ENCODE data around the gene PRTG.
A peak's percentile ranks its signal among the peaks of the same experiment; 100 is the strongest.
"Not testable (repeated sequence)": the region's sequence is repeated elsewhere in the genome, so short reads cannot be mapped to it uniquely, and the experiment has no call there.

Gene PRTG

GRCh38 chr15:55742927-55743728 is at the start of gene PRTG:
Gene PRTG (minus strand): TSS chr15:55743152. CDS start chr15:55742931, 221 bp downstream.
- no peak for DNase-seq (ENCODE audit: low spot score)

DNA sequence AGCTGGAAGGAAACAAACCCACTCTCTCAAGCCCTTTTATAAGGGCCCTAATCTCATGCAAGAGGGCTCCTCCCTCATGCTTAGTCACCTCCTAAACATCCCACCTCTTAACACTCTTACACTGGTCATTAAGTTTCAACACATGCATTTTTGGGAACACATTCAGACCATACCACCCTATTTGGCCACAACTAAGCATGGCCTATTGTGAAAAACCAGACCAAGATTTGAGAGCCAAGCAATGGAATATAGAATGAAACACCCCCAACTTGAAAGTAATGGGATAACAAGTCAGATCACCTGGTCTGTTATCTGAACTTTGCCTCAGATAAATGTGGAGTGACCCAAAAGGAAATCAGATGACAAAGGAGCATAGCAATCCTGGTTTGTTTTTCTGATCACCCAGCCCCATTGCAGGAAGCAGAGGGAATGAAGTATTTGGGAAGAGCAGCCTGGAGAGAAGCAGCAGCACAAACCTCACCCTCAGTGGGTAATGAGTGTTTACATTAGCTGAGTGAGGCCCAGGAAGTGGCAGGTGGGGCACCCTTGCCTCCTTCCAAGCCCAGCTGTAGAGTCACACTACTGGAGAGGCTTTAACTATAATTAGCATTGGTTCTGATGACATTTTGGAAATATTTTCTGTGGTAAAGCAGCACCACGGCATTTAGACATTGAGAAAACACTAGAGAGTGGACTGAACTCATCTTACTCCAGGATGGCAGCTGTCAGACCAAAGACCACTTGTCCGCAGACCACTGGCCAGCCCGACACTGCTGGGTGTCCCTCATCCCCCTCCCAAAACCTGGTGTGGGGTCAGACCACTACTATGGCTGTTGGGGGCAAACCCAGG is 48.8 kb upstream of the PRTG start:
- DNase-seq (ENCODE audit: low spot score) = peak; percentile 25

GRCh38 chr15:55789066-55789660 is 46.2 kb upstream of the PRTG start:
- DNase-seq (ENCODE audit: low spot score) = no peak

- DNase-seq (ENCODE audit: low spot score) = no peak
These were observed 43.4 kb upstream of the PRTG start for GRCh38 chr15:55786341-55786740.

DNA sequence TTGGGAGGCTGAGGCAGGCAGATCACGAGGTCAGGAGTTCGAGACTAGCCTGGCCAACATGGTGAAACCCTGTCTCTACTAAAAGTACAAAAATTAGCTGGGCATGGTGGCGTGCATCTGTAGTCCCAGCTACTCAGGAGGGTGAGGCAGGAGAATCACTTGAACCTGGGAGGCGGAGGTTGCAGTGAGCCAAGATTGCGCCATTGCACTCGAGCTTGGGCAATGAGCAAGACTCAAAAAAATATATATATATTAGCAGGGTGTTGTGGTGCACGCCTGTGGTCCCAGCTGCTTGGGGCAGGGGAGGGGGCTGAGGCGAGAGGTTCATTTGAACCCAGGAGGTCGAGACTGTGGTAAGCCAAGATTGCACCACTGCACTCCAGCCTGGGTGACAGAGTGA is 42.6 kb upstream of the PRTG start:
- not testable (repeated sequence) for DNase-seq (ENCODE audit: low spot score)

GRCh38 chr15:55784286-55784685 is 41.3 kb upstream of the PRTG start:
- DNase-seq (ENCODE audit: low spot score) = no peak

- no peak for DNase-seq (ENCODE audit: low spot score)
These were observed 39.9 kb upstream of the PRTG start for GRCh38 chr15:55782901-55783300.

DNA sequence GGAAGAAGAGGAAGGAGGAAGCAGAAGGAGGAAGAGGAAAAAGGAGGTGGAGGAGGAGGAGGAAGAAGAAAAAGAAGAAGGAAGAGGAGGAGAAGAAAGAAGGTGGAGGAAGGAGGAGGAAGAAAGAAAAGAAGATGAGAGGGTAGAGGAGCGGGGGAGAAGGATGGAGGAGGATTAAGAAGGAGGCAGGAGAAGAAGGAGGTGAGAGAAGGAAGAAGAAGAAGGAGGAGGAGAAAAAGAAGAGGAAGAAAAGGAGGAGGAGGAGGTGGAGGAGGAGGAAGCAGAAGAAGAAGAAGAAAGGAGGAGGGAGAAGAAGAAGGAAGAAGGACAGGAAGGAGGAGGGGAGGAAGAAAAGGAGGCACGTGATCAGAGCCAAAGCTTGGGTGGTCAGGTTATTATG is 37.3 kb upstream of the PRTG start:
- DNase-seq (ENCODE audit: low spot score) = no peak

DNA sequence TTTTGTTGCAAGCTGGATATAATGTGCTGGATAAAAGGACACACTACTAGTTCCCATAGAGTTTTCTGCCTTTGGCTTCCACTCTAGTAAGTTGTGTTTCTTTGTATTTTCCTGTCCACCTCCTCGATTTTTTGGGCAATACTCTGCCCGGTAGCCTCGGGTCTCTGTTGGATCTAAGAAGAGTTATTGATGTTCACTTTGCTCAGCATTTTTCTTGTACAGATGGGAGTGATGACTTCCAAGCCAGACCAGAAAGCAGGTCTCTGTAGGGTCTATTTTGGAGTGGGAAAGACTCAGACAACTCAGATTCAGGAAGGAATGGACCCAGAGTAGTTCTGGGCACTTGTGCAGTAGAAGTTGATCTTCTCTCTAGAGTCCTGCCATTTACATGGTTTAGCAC is 36.0 kb upstream of the PRTG start:
- no peak for DNase-seq (ENCODE audit: low spot score)

DNA sequence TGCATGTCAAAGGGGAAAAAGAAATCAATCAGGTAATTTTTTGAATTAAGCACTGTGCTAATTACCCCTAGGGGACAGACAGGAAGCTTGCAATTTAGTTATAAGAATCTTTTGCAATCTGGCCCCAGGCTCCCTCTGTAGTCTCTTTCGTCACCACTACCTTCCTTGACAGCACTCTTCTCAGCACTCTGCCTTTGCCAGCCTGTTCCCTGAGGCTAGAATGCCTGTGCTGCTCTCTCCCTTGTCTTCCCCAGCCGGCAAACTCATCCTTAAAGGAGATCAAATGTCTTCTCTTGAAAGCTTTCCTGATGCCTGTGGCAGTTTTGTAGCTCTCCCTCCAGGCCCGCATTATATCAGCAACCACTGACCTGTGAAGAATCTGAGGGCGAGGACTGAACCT is 32.4 kb upstream of the PRTG start:
- no peak for DNase-seq (ENCODE audit: low spot score)

GRCh38 chr15:55774113-55774970 is 31.4 kb upstream of the PRTG start:
- peak; percentile 42 for DNase-seq (ENCODE audit: low spot score)

- no peak for DNase-seq (ENCODE audit: low spot score)
These were observed 27.9 kb upstream of the PRTG start for GRCh38 chr15:55770806-55771205.

- no peak for DNase-seq (ENCODE audit: low spot score)
These were observed 27.3 kb upstream of the PRTG start for GRCh38 chr15:55770261-55770660.

GRCh38 chr15:55768670-55769185 is 25.8 kb upstream of the PRTG start:
- DNase-seq (ENCODE audit: low spot score) = no peak

DNA sequence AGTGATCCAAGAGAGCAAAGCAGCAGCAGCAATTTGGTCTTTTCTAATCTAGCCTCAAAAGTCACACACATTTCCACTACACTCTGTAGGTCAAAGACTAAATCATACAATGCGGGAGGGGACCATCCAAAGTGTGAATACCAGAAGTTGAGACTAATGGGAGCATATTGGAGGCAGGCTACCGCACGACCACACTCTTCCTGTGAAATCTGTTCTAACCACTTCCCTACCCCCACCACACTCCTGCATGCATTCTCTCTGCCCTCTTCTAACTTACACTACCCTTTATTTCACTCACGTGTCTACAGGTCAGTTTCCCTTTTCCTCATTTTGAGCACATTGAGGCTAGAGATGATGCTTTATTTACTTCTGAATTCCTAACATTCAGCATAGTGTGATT is 23.7 kb upstream of the PRTG start:
- DNase-seq (ENCODE audit: low spot score) = no peak

- DNase-seq (ENCODE audit: low spot score) = peak; percentile 6
These were observed 21.4 kb upstream of the PRTG start for GRCh38 chr15:55764398-55764797.

DNA sequence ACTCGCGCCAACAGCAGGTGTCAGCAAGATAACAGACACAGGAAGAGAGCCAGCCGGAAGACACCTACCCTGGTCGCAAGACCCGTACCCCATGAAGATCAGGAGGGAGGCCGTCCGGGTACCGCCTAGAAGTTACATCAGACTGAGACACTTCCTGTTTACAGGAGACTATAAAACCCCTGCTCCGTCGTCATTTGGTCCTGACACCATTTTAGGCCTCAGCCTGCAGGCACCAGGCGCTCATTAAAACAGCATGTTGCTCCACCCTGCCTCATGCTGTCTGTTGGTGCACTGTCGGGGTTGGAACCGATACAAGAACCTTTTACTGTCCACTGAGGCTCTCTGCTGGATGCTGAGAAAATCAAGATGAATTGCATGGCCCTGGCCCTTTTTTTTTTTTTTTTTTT is 15.6 kb upstream of the PRTG start:
- no peak for DNase-seq (ENCODE audit: low spot score)

DNA sequence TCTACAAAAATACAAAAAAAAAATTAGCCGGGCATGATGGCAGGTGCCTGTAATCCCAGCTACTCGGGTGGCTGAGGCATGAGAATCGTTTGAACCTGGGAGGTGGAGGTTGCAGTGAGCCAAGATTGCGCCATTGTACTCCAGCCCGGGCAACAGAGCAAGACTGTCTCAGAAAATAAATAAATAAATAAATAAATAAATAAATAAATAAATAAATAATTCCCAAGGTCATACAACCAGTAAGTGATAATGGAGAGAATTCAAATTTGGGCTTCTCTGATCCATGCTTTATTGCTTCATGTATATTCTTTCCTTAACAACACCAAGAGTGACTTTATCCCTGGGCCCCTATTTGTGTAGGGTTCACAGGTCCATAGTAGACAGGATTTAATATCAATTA is 10.5 kb upstream of the PRTG start:
- DNase-seq (ENCODE audit: low spot score) = not testable (repeated sequence)

DNA sequence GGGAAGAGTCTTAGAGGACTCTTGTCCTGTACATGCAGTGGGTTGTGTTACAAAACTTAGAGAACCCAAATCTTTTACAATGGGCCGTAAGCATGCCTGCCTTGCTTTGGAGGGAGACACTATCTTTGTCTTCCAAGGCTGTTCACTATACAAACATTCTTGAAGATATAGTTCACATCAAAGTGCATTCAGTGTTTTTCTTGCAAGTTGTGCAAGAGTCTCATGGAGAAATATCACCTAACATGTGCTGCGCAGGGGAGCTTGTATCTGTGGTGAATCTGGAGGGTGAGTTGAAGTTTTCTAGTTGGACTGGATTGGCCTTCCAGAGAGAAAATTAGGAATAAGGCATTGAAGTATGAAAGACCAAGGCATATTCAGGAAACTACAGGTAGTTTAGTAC is 7.8 kb upstream of the PRTG start:
- no peak for DNase-seq (ENCODE audit: low spot score)

DNA sequence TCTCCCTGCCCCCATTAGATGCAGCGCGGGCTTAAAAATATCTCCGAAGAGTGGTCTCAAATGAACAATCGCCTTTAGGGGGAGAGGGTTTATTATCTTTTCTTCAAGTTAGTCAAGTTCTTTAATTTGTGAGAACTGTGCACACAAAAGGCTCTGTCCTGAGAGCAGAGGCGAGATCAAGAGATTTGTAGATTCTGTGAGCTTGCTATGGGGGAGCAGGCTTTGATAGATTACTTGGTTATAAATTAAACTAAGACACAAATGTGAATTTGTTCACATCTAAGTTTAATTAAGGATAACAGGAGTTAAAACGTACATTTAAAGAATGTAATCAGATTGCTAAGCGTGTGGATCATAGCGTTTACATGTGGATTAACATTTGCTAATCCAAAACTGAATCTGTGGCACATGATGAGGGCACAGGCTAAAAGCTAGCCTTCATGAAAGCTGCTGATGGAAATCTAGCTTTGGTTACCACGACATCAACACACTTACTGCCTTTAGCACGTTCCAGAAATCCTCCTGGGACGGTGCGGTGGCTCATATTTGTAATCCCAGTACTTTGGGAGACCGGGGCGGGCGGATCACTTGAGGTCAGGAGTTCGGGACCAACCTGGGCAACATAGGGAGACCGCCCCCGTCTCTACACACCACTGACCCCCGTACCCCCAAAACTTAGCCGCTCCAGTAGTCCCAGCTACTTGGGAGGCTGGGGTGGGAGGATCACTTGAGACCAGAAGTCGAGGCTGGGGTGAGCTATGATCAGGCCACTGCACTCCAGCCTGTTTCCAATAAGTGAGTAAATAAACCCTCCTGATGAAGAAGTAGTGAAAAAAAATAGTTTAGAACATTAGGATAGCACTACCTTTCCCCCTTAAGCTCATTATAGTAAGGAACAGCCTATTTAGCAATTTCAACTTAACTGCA is 1.0 kb upstream of the PRTG start:
- DNase-seq (ENCODE audit: low spot score) = no peak

DNA sequence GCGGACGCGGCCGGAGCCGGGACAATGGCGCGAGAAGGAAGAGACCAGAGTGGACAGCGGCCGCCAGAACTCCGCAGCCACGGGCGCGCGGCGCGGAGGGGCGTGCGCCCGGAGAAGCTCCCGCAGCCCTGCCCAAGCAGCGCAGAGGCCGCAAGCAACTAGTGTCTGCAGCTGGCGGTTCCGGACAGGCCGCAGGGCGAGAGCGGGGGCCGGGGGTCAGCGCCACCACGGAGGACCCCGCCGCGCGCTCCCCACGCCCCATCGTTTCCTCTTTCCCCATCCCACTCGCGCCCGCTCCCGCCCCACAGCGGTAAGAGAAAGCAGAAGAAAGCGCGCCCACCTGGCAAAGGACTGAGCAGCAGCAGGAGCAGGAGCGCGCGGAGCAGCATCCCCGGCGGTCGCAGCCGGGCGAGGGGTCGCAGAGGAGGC is 440 bp downstream of the PRTG start:
- DNase-seq (ENCODE audit: low spot score) = no peak

Measured in RKO (cell line).